Vagina (tissue), 2 donors: ENCODE measurements around the gene RPAP3.

ENCODE experiments used
- POLR2A ChIP-seq, 2 donors: fragments of 450-650 bp; IDR thresholded peaks; one replicate each; pipeline ENCODE4 v1.6.1; 2017; ENCODE audit warnings: antibody characterized with exemption in 2 of 2, mild to moderate bottlenecking in 2 of 2, moderate library complexity in 2 of 2
- TF ChIP-seq, protein P1 (sequence below), 3 experiments: fragments of 450-650 bp in 2 of 3; fragments of 200-600 bp in 1 of 3; sonication (generic) in 1 of 3; IDR thresholded peaks; one replicate each; pipeline ENCODE4 v1.5.1; 2017 to 2019; ENCODE audit warnings: antibody characterized with exemption in 3 of 3, mild to moderate bottlenecking in 2 of 3, moderate library complexity in 2 of 3

DNA sequence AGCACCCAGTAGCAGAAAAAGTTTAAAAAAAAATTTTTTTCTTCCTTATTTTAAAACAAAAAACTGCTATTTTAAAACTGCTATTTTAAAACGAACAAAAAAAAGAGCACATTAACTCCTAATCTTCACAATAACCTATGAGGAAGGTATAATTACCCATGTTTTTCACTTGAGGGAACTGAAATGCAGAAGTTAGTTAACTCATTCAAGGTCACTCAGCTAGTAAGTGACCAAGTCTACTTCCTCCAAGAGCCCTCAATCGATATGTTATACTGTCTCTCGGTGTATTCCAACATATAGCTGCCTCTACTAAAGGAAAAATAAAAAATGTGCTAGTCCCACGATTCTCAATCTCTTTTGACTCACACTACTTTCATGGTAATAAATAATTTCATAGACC is 7.8 kb downstream of the RPAP3 start:
- no peak for TF ChIP-seq POLR2A (IDR thresholded peaks at IDR 0.05)
- TF ChIP-seq, protein P1, sequence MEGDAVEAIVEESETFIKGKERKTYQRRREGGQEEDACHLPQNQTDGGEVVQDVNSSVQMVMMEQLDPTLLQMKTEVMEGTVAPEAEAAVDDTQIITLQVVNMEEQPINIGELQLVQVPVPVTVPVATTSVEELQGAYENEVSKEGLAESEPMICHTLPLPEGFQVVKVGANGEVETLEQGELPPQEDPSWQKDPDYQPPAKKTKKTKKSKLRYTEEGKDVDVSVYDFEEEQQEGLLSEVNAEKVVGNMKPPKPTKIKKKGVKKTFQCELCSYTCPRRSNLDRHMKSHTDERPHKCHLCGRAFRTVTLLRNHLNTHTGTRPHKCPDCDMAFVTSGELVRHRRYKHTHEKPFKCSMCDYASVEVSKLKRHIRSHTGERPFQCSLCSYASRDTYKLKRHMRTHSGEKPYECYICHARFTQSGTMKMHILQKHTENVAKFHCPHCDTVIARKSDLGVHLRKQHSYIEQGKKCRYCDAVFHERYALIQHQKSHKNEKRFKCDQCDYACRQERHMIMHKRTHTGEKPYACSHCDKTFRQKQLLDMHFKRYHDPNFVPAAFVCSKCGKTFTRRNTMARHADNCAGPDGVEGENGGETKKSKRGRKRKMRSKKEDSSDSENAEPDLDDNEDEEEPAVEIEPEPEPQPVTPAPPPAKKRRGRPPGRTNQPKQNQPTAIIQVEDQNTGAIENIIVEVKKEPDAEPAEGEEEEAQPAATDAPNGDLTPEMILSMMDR (IDR thresholded peaks at IDR 0.05) = no peak
